PC-3 (cell line): ENCODE data around the gene PIAS4. TPM values are rescaled to one million over a fixed set of nuclear protein-coding genes. Genes with fewer than 3 reads are reported as not detected.

Source experiments
- ATAC-seq: fragments of 200-7000 bp; cut with Tn5 transposase; 2 replicates; pipeline ENCODE4 v1.9.1; 2020; ENCODE audit warnings: mild to moderate bottlenecking, moderate library complexity
- BruUV-seq: library from RNA; stranded (reverse); fragments of 400-500 nt; replicated peaks from 2 replicates; lab custom pipeline; 2021; lab: Mats Ljungman, UMichigan
- CTCF ChIA-PET: fragments of 300-600 bp; sonication (Branson Sonifier 250); formaldehyde crosslinking; loops from one replicate; lab custom pipeline; 2022; ENCODE audit warnings: antibody characterized with exemption; lab: Charles Lee
- POLR2A ChIA-PET: fragments of 300-600 bp; sonication (Branson Sonifier 250); formaldehyde crosslinking; loops from one replicate; lab custom pipeline; 2022; ENCODE audit warnings: antibody characterized with exemption; ENCODE audit not compliant: unreplicated experiment; lab: Charles Lee
- DNase-seq: peaks from one replicate; pipeline ENCODE4 v3.0.0-alpha.2; 2015
- H2AFZ ChIP-seq: fragments of 300-600 bp; sonication (generic); 2 replicates; pipeline ENCODE4 v1.6.0; 2016; ENCODE audit warnings: antibody characterized with exemption, low read length
- H3F3A ChIP-seq: fragments of 300-600 bp; sonication (generic); one replicate; pipeline ENCODE4 v1.6.0; 2017; ENCODE audit warnings: antibody characterized with exemption, low read length, control low read depth, mild to moderate bottlenecking; ENCODE audit not compliant: unreplicated experiment
- H3K27ac ChIP-seq: fragments of 300-600 bp; sonication (generic); 2 replicates; pipeline ENCODE4 v1.5.1; 2016; ENCODE audit warnings: mild to moderate bottlenecking, low read length
- H3K27me3 ChIP-seq: fragments of 300-600 bp; sonication (generic); 2 replicates; pipeline ENCODE4 v1.6.1; 2016; ENCODE audit warnings: low read length, mixed read lengths
- H3K36me3 ChIP-seq: fragments of 300-600 bp; sonication (generic); 2 replicates; pipeline ENCODE4 v1.6.1; 2016; ENCODE audit warnings: low read depth, mixed run types, low read length, mixed read lengths
- H3K4me1 ChIP-seq: fragments of 300-600 bp; sonication (generic); 2 replicates; pipeline ENCODE4 v1.5.1; 2016; ENCODE audit warnings: low read length; ENCODE audit not compliant: insufficient read depth
- H3K4me2 ChIP-seq: fragments of 300-600 bp; sonication (generic); 2 replicates; pipeline ENCODE4 v1.6.0; 2016; ENCODE audit warnings: low read length
- H3K4me3 ChIP-seq: fragments of 300-600 bp; sonication (generic); 2 replicates; pipeline ENCODE4 v1.5.1; 2016; ENCODE audit warnings: mild to moderate bottlenecking, low read length, mixed read lengths
- H3K79me2 ChIP-seq: fragments of 300-600 bp; sonication (generic); 2 replicates; pipeline ENCODE4 v1.6.1; 2017; ENCODE audit warnings: low read length, mixed read lengths
- H3K9ac ChIP-seq: fragments of 300-600 bp; sonication (generic); 2 replicates; pipeline ENCODE4 v1.6.0; 2016; ENCODE audit warnings: mild to moderate bottlenecking, low read length
- H3K9me2 ChIP-seq: fragments of 300-600 bp; sonication (generic); replicated peaks from 2 replicates; pipeline ENCODE4 v1.6.1; 2016; ENCODE audit warnings: mixed run types, low read length, mixed read lengths
- H3K9me3 ChIP-seq: fragments of 300-600 bp; sonication (generic); 2 replicates; pipeline ENCODE4 v1.6.1; 2016; ENCODE audit warnings: low read length, mixed read lengths
- H4K20me1 ChIP-seq: fragments of 300-600 bp; sonication (generic); 2 replicates; pipeline ENCODE4 v1.6.1; 2016; ENCODE audit warnings: low read length, mixed read lengths
- EZH2 ChIP-seq: fragments of 300-600 bp; sonication (generic); IDR thresholded peaks from one replicate; pipeline ENCODE4 v1.6.1; 2017; ENCODE audit warnings: antibody characterized with exemption, mild to moderate bottlenecking, low read length; ENCODE audit not compliant: unreplicated experiment
- EZH2phosphoT487 ChIP-seq: fragments of 300-600 bp; sonication (generic); IDR thresholded peaks from 2 replicates; pipeline ENCODE4 v1.6.1; 2018; ENCODE audit warnings: mild to moderate bottlenecking, antibody characterized with exemption, low read length, borderline replicate concordance
- intact Hi-C: fragments of 100-400 bp; cut with micrococcal nuclease; formaldehyde crosslinking; loops from 2 replicates; pipeline ENCODE4 v1.9.0; 2023
- total RNA-seq: library from RNA; depleted of rRNA; stranded (reverse); fragments of >200 nt; gene quantifications from 2 replicates; pipeline ENCODE4 v1.2.3, GENCODE V29; 2014
- TF ChIP-seq, protein P1 (sequence below): fragments of 300-600 bp; sonication (generic); conservative IDR thresholded peaks from 2 replicates; pipeline ENCODE4 v1.5.1; 2017; ENCODE audit warnings: antibody characterized with exemption, low read depth, mild to moderate bottlenecking, low read length

Gene PIAS4
- total RNA-seq, 1 experiment from 2014 or later = 21.0 TPM

DNA sequence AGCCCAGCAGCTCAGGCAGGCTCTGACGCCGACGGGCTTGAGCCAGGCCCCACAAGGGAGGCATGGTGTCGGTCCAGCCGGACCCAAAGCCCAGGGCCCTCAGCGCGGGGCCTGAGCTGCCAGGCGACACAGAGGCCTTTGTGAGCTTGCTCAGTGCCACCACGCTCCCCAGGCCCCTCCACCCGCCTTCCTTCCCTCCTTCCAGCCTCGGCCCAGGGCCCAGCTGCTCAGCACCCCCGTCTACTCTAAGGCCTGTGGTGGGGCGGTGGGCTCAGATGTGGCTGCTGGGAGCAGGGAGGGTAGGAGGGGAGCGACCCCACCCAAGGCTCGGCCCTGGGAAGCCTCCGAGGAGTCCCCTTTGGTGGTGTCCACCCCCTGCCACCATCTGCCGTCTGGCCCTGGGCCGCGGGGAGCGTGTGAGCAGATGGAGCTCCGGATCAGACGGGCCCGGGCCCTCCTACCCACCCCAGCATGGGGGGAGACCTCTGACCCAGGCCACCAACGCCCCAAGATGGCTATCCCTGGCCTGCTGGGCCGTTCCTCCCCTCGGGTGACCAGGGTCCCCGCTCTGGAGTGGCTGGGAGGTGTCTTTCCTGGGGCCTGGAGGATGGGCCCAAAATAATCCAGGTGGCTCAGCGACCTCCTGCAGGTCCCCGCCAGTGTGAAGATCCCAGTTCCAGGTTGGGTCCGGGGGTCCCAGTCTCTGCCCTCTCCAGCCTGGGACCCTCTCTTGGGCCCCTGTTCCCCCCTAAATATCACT, 51.3 kb downstream of the PIAS4 start:
- Histone ChIP-seq H3K79me2 (peaks cover 93% of the 10 kb centered on the region), H2AFZ (no peak overlapping the region), H3F3A (no peaks in the 10 kb centered on the region), H3K9ac (peak overlapping the region; percentile 61), H3K9me2 (no peaks in the 10 kb centered on the region), H3K27me3 (no peaks in the 10 kb centered on the region), H3K4me2 (peak overlapping the region; percentile 64), H3K27ac (peak overlapping the region; percentile 88), H3K4me1 (peaks cover 42% of the 10 kb centered on the region), H4K20me1 (peaks cover 16% of the 10 kb centered on the region; the same call in 1 of the 2 replicates), H3K9me3 (no peaks in the 10 kb centered on the region), H3K36me3 (0 out of 2 replicates have a peak, but pooled peaks cover under 1% of the 10 kb centered on the region), H3K4me3 (peak overlapping the region; percentile 9; the same call in 1 of the 2 replicates)
- intact Hi-C loops = no loop called here
- ChIA-PET CTCF (interaction anchor here (0.6 kb wide), 1 partner anchor 135 kb away, joined by 6 read pairs; no protein-coding TSS in a partner anchor), POLR2A (interaction anchor here (0.6 kb wide), 1 partner anchor 155 kb away, joined by 8 read pairs; no protein-coding TSS in a partner anchor)
- TF ChIP-seq, protein P1, sequence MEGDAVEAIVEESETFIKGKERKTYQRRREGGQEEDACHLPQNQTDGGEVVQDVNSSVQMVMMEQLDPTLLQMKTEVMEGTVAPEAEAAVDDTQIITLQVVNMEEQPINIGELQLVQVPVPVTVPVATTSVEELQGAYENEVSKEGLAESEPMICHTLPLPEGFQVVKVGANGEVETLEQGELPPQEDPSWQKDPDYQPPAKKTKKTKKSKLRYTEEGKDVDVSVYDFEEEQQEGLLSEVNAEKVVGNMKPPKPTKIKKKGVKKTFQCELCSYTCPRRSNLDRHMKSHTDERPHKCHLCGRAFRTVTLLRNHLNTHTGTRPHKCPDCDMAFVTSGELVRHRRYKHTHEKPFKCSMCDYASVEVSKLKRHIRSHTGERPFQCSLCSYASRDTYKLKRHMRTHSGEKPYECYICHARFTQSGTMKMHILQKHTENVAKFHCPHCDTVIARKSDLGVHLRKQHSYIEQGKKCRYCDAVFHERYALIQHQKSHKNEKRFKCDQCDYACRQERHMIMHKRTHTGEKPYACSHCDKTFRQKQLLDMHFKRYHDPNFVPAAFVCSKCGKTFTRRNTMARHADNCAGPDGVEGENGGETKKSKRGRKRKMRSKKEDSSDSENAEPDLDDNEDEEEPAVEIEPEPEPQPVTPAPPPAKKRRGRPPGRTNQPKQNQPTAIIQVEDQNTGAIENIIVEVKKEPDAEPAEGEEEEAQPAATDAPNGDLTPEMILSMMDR = no peak
- TF ChIP-seq EZH2 = no peak
- no peak for TF ChIP-seq EZH2phosphoT487
- BruUV-seq = TSS peak; percentile 44
- no peak for ATAC-seq
- no peak for DNase-seq

DNA sequence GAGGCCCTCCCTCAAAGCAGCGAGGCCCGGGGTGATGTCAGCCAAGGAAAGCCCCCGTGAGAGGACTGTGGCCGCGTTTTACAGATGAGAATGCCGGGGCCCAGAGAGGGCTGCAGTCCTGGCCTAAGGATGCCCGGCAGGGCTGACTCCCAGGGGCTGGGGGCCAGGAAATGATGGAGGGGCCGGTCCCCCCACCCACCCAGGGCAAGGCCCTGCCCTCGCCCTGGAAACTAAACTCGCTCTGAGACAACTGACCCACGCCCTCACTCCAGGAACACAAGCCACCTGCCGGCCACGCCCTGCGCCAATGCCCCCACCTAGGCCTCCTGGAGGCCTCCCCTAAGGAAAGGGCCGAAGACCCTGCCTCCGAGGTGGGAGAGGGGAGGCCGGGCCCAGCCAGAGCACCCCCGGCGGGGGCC, 51.9 kb downstream of the PIAS4 start:
- POLR2A ChIA-PET = no interaction called here
- DNase-seq (no peak), ATAC-seq (no peak)
- Histone ChIP-seq H3K4me2 (peak overlapping the region; percentile 64; the same call in 1 of the 2 replicates), H3K27ac (no peak overlapping the region), H3K27me3 (no peaks in the 10 kb centered on the region), H3K9me3 (no peaks in the 10 kb centered on the region), H3K9me2 (no peaks in the 10 kb centered on the region), H3K4me1 (peaks cover 42% of the 10 kb centered on the region), H3K36me3 (no peaks in the 10 kb centered on the region), H4K20me1 (peaks cover 18% of the 10 kb centered on the region; the same call in 1 of the 2 replicates), H3K4me3 (no peak overlapping the region), H3F3A (no peaks in the 10 kb centered on the region), H3K79me2 (peaks cover 97% of the 10 kb centered on the region), H3K9ac (no peak overlapping the region), H2AFZ (no peak overlapping the region)
- CTCF ChIA-PET = no interaction called here
- TF ChIP-seq, protein P1 = no peak
- no peak for TF ChIP-seq EZH2
- TF ChIP-seq EZH2phosphoT487 = no peak
- intact Hi-C loops = no loop called here
- no TSS peak for BruUV-seq
